Activated T-cell treated with anti-CD3 and anti-CD28 coated beads, Interleukin-2, amount 50 U/mL, for 4 hours (primary cell): ENCODE results near the gene MICU1. TPM values are rescaled to one million over a fixed set of nuclear protein-coding genes. Genes with fewer than 3 reads are reported as not detected.
A peak's percentile ranks its signal among the peaks of the same experiment; 100 is the strongest.

Experiments used
- ATAC-seq, 2 donors: fragments of 200-7000 bp; cut with Tn5 transposase; one replicate each; pipeline ENCODE4 v1.10.0; 2021
- DNase-seq: peaks from one replicate; pipeline ENCODE4 v3.0.0-alpha.2; 2020
- H3K27me3 Mint-ChIP-seq: one replicate; pipeline ENCODE4 v1.8.0; 2021; ENCODE audit warnings: low read depth, mixed read lengths
- H3K36me3 Mint-ChIP-seq: one replicate; pipeline ENCODE4 v1.8.0; 2022; ENCODE audit warnings: mixed read lengths; ENCODE audit not compliant: insufficient read depth
- H3K4me1 Mint-ChIP-seq: one replicate; pipeline ENCODE4 v1.8.0; 2021; ENCODE audit warnings: low read depth, mixed read lengths
- H3K4me3 Mint-ChIP-seq: one replicate; pipeline ENCODE4 v1.8.0; 2021; ENCODE audit warnings: mild to moderate bottlenecking, moderate library complexity, mixed read lengths
- H3K9me3 Mint-ChIP-seq: one replicate; pipeline ENCODE4 v1.8.0; 2021; ENCODE audit warnings: mixed read lengths
- total RNA-seq, 3 donors: library from RNA; stranded (reverse); gene quantifications; one replicate each; pipeline ENCODE4 v1.2.1, GENCODE V29; 2021

MICU1 gene
- total RNA-seq, 3 donors from 2014 or later = 30.3 to 37.3 (median 36.4) TPM

DNA sequence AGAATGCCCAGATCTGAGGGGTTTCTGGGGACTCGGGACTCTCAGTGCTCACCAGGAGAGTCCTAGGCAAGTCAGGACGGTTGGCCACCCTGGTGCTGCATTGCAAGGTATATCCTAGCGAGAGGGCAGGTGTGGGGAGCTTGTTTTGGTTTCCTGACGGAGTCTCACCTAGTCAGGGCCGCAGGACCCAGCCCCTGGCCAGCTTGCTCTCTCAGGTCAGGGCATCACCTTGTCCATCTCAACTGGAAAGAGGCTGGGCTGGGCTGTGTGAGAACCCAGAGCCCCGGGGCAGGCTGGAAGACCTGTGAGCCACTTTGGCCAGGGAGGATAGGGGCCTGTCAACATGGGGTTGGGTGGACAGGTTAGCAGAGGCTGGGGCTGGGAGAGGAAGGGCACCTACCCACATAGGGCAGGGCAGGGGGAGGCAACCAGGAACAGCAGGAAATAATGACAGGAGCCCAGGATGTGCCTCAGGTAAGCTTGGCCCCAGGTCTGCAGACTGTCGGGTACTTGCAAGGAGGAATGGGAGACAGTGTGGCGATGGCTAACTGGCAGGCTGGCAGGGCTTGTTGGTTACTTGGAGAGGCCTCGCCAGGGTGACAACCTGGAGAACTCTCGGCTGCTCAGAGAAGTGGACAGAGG lies 302.6 kb downstream of the MICU1 start:
- H3K4me1 Mint-ChIP-seq = peaks cover 73% of the 10 kb centered on the region
- no peaks in the 10 kb centered on the region for H3K27me3 Mint-ChIP-seq
- ATAC-seq (no peak), DNase-seq (no peak)
- no peaks in the 10 kb centered on the region for H3K9me3 Mint-ChIP-seq
- H3K4me3 Mint-ChIP-seq = no peak overlapping the region
- no peaks in the 10 kb centered on the region for H3K36me3 Mint-ChIP-seq

GRCh38 chr10:72322280-72323058 lies 303.4 kb downstream of the MICU1 start:
- Mint-ChIP-seq H3K36me3 (no peaks in the 10 kb centered on the region), H3K4me1 (peaks cover 70% of the 10 kb centered on the region), H3K4me3 (no peak overlapping the region), H3K27me3 (no peaks in the 10 kb centered on the region), H3K9me3 (no peaks in the 10 kb centered on the region)
- DNase-seq (peak; percentile 69), ATAC-seq (no peak)

DNA sequence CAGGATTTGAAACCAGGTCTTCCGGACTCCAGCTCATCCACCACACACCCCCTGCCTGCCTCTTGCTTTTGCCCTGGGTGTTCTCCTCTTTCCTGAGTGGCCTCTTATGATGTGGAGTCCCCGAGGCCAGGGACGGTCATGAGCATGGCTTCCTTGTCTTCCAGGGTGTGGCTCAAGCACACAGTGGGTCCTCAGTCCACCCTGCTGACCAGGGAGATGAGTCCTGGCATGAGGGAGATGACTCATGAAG lies 303.9 kb downstream of the MICU1 start:
- H3K4me3 Mint-ChIP-seq = no peak overlapping the region
- H3K27me3 Mint-ChIP-seq = no peaks in the 10 kb centered on the region
- H3K4me1 Mint-ChIP-seq = peaks cover 73% of the 10 kb centered on the region
- ATAC-seq = no peak
- no peak for DNase-seq
- no peaks in the 10 kb centered on the region for H3K9me3 Mint-ChIP-seq
- no peaks in the 10 kb centered on the region for H3K36me3 Mint-ChIP-seq

- no peaks in the 10 kb centered on the region for H3K9me3 Mint-ChIP-seq
- no peak overlapping the region for H3K4me3 Mint-ChIP-seq
- peaks cover 72% of the 10 kb centered on the region for H3K4me1 Mint-ChIP-seq
- H3K27me3 Mint-ChIP-seq = no peaks in the 10 kb centered on the region
- ATAC-seq (no peak), DNase-seq (no peak)
- no peaks in the 10 kb centered on the region for H3K36me3 Mint-ChIP-seq
Observed at GRCh38 chr10:72321248-72322029, 304.4 kb downstream of the MICU1 start.

DNA sequence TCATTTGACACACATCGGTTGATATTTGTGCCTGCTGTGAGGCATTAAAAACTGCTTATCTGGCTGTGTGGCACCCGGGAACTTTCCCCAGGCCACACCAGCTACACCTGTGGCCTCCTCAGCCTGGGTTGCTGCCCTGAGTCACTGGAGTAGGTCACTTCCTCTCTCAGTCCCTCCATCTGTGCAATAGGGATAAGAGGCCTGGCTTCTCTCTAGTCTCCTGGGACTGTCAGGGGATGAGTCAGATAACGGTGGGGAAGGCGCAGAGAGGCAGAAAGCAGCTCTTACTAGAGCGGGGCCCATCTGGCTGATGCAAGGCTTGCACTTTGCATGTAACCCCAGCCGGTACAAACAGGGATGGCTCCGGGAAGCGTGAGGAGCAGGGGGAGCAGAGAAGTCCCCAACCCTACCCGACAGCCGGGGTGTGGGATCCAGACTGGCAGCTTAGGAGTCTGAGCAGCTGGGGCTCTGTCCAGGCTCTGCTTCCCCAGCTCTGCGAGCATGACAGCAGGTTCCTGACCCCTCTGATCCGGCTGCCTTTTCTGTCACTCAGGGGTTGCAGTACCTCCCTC lies 305.1 kb downstream of the MICU1 start:
- Mint-ChIP-seq H3K27me3 (no peaks in the 10 kb centered on the region), H3K36me3 (no peaks in the 10 kb centered on the region), H3K4me1 (peaks cover 77% of the 10 kb centered on the region), H3K9me3 (no peaks in the 10 kb centered on the region), H3K4me3 (peak overlapping the region; percentile 81)
- DNase-seq = peak; percentile 63
- ATAC-seq = peak; percentile 71 to 77

DNA sequence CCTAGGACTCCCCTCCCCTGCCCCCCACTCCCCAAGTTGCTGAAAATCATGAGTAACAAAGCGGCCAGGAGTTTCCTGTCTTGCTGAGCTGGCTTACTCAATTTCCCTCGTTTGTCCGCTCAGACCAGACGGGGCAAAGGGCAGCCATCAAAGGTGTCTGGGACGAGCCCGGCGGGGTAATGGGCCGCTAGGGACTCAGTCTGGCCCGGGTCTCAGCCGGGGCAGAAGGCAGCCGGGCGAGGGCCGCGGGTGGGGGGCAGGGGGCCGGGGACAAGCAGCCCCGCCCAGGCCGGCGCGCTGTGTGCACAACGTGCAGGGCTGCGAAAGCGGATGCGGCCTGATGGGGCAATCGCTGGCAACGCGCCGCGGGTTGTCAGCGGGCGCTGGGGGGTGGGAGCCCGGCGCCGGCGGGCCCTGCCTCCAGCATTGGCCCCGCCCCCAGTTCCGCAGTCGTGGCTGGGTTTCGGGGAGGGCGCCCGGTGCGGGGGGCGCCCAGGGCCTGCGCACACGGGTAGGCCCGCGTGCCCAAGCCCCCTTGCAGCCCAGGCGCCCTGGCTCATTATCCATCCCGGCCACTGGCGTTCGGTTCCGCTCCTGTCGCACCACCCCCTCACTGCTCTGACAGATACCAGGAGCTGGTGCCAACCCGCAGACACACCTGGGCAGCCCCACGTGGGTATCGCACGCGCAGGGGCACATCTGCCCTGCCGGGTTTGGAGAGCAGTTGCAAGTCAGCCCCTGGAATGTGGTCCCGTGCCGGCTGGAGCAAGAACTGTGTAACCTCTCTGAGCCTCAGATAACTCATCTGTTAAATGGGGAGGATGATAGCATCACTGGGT lies 306.2 kb downstream of the MICU1 start:
- DNase-seq (peak; percentile 83), ATAC-seq (peak; percentile 70 to 74)
- Mint-ChIP-seq H3K4me3 (peak overlapping the region; percentile 81), H3K36me3 (no peaks in the 10 kb centered on the region), H3K27me3 (no peaks in the 10 kb centered on the region), H3K9me3 (no peaks in the 10 kb centered on the region), H3K4me1 (peaks cover 82% of the 10 kb centered on the region)

DNA sequence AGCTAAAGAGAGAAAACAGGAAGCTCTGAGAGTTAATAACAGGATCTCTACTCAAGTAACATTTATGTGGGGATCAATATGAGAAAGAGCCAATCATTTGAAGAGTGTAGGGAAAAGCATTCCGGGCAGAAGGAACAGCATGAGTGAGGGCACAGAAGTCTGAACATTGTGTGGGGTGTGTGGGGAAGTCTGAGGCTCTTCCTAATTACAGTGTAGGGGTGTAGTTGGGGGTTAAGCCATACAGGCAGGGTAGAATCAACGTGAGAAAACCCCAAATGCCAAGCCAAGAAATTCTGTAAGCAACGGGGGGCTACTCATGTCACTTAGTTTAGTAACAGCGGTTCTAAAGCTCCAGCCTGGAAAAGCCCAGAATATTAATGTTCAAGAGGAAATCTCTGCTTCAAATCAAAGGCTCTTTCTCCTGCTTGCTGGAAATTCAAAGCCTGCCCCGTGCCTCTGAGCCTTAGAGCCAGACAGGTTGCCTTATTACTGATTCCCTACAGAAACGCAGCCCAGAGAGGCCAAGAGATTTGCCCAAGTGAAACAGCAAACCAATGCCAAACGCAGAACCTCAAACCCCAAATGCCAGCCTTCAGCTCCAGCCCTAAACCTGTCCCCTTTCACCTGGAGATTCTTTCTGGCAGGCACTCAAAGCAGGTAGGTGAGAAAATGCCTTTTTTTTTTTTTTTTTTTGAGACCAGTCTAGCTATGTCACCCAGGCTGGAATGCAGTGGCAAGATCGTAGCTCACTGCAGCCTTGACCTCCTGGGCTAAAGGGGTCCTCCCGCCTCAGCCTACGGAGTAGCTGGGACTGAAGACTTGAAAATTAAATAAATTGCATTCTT lies 307.2 kb downstream of the MICU1 start:
- ATAC-seq (no peak), DNase-seq (no peak)
- no peaks in the 10 kb centered on the region for H3K9me3 Mint-ChIP-seq
- peak overlapping the region; percentile 73 for H3K4me3 Mint-ChIP-seq
- peaks cover 78% of the 10 kb centered on the region for H3K4me1 Mint-ChIP-seq
- no peaks in the 10 kb centered on the region for H3K36me3 Mint-ChIP-seq
- H3K27me3 Mint-ChIP-seq = no peaks in the 10 kb centered on the region

Other genes with a start within 250 kb of the MICU1 start
- 10 to 100 TPM in 1 of 3 donors, 1 to 10 TPM in 2; 9.2 to 10.9 (median 9.7) TPM for gene MCU, start 66.1 kb upstream of the MICU1 start, total RNA-seq